ENCODE measurements around the gene MTIF2. TPM values are rescaled to one million over a fixed set of nuclear protein-coding genes. Genes with fewer than 3 reads are reported as not detected.
"Not testable (repeated sequence)": the region's sequence is repeated elsewhere in the genome, so short reads cannot be mapped to it uniquely, and the experiment has no call there.

MTIF2 gene
- total RNA-seq, 1 donor from 2014 or later = 72.1 TPM

- Histone ChIP-seq H3K4me3 (ENCODE audit: low read depth, low read length) (no peak overlapping the region), H3K27me3 (ENCODE audit: control insufficient read depth, insufficient read depth, low read length) (no peaks in the 10 kb centered on the region), H3K36me3 (ENCODE audit: control insufficient read depth, insufficient read depth, low read length) (peaks cover 9% of the 10 kb centered on the region)
- no peak for DNase-seq (ENCODE audit: low read depth)
- TF ChIP-seq, protein P1, sequence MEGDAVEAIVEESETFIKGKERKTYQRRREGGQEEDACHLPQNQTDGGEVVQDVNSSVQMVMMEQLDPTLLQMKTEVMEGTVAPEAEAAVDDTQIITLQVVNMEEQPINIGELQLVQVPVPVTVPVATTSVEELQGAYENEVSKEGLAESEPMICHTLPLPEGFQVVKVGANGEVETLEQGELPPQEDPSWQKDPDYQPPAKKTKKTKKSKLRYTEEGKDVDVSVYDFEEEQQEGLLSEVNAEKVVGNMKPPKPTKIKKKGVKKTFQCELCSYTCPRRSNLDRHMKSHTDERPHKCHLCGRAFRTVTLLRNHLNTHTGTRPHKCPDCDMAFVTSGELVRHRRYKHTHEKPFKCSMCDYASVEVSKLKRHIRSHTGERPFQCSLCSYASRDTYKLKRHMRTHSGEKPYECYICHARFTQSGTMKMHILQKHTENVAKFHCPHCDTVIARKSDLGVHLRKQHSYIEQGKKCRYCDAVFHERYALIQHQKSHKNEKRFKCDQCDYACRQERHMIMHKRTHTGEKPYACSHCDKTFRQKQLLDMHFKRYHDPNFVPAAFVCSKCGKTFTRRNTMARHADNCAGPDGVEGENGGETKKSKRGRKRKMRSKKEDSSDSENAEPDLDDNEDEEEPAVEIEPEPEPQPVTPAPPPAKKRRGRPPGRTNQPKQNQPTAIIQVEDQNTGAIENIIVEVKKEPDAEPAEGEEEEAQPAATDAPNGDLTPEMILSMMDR (IDR thresholded peaks at IDR 0.05; ENCODE audit: insufficient read depth, low read length, severe bottlenecking) = no peak
- FAIRE-seq = no peak
Measured at GRCh38 chr2:55245411-55245810, 23.6 kb downstream of the MTIF2 start.

DNA sequence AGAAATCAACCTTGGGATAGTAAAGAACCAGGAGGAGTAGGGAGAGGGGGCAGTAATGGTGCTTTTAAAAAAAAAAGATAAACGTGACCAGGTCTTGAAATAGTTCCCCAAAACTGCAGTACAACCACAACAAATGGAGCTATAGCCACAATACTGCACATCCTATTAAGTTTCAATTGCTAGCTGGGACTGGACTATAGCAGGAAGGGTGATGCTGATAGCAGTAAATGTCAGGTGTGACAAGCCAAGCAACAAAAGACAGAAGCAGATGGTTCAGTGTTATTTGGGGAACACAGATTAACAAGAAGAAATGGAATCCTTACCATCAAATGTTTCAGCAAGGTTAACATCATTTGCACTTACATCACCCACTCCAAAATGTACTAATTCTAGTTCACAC is 26.4 kb downstream of the MTIF2 start:
- no peak for DNase-seq (ENCODE audit: low read depth)
- H3K36me3 ChIP-seq (ENCODE audit: control insufficient read depth, insufficient read depth, low read length) = peaks cover 5% of the 10 kb centered on the region
- no peak for FAIRE-seq
- TF ChIP-seq, protein P1 (IDR thresholded peaks at IDR 0.05; ENCODE audit: insufficient read depth, low read length, severe bottlenecking) = no peak
- no peaks in the 10 kb centered on the region for H3K27me3 ChIP-seq (ENCODE audit: control insufficient read depth, insufficient read depth, low read length)
- H3K4me3 ChIP-seq (ENCODE audit: low read depth, low read length) = no peak overlapping the region

DNA sequence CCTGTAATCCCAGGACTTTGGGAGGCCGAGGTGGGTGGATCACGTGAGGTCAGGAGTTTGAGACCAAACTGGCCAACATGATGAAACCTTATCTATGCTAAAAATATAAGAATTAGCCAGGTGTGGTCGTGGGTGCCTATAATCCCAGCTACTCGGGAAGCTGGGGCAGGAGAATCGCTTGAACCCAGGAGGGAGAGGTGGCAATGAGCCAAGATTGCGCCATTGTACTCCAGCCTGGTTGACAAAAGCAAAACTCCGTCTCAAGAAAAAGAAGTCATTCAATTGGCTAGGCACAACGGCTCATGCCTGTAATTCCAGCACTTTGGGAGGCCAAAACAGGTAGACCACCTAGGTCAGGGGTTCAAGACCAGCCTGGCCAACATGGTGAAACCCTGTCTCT is 27.4 kb downstream of the MTIF2 start:
- DNase-seq (ENCODE audit: low read depth); H3K36me3 ChIP-seq (ENCODE audit: control insufficient read depth, insufficient read depth, low read length); FAIRE-seq; H3K27me3 ChIP-seq (ENCODE audit: control insufficient read depth, insufficient read depth, low read length); H3K4me3 ChIP-seq (ENCODE audit: low read depth, low read length): not testable (repeated sequence)

- H3K36me3 ChIP-seq (ENCODE audit: control insufficient read depth, insufficient read depth, low read length) = peaks cover 4% of the 10 kb centered on the region
- H3K27me3 ChIP-seq (ENCODE audit: control insufficient read depth, insufficient read depth, low read length) = no peaks in the 10 kb centered on the region
- TF ChIP-seq, protein P1 (IDR thresholded peaks at IDR 0.05; ENCODE audit: insufficient read depth, low read length, severe bottlenecking) = no peak
- DNase-seq (ENCODE audit: low read depth) (no peak), FAIRE-seq (no peak)
- H3K4me3 ChIP-seq (ENCODE audit: low read depth, low read length) = no peak overlapping the region
Measured at GRCh38 chr2:55239656-55240222, 29.3 kb downstream of the MTIF2 start.

GRCh38 chr2:55236992-55237543 is 32.0 kb downstream of the MTIF2 start:
- TF ChIP-seq, protein P1 (IDR thresholded peaks at IDR 0.05; ENCODE audit: insufficient read depth, low read length, severe bottlenecking) = no peak
- Histone ChIP-seq H3K36me3 (ENCODE audit: control insufficient read depth, insufficient read depth, low read length) (peaks cover 11% of the 10 kb centered on the region), H3K27me3 (ENCODE audit: control insufficient read depth, insufficient read depth, low read length) (no peaks in the 10 kb centered on the region), H3K4me3 (ENCODE audit: low read depth, low read length) (no peak overlapping the region)
- no peak for DNase-seq (ENCODE audit: low read depth)
- no peak for FAIRE-seq

DNA sequence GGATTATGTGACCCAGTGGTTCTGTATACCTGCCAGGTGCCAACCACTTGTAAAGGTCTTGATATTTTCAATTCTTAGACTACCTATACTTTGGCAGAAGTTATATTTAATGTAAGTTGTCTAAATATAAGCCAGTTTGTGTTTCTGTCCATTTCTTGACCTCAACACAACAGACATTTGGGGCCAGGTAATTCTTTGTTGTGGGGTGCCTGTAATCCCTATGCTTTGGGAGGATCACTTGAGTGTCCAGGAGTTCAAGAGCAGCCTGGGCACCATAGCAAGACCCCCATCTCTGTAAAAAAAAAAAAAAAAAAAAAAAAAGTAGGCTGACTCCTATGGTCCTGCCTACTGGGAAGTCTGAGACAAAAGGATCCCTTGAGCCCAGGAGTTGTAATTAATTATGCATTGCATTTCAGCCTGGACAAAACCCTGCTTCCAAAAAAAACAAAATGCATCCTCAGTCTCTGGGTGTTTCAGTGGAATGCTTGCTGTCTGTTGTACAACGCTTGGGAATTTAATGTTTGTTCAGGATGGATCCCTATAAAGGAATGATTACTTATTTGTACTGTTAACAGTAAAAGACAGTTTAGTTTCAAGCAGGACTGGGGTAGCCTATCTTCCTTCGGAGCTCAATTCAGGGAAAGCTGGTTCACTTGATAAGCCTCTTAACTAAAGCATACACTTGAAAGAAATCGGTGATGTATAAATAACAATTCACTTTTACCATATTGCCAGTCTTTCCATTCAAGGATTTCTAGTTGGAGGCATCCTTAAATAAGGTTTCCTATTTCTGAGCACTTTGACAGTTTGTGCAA is 33.1 kb downstream of the MTIF2 start:
- DNase-seq (ENCODE audit: low read depth) = no peak
- H3K4me3 ChIP-seq (ENCODE audit: low read depth, low read length) = no peak overlapping the region
- H3K36me3 ChIP-seq (ENCODE audit: control insufficient read depth, insufficient read depth, low read length) = peaks cover 9% of the 10 kb centered on the region
- TF ChIP-seq, protein P1 (IDR thresholded peaks at IDR 0.05; ENCODE audit: insufficient read depth, low read length, severe bottlenecking) = no peak
- no peaks in the 10 kb centered on the region for H3K27me3 ChIP-seq (ENCODE audit: control insufficient read depth, insufficient read depth, low read length)
- FAIRE-seq = no peak
